ENCODE measurements around the gene GDF10.

The GDF10 gene

GRCh38 chr10:47262606-47263533 is 37.1 kb upstream of the GDF10 start (continued):
- TF ChIP-seq POU6F1 (CRISPR knock-in tag; IDR thresholded peaks at IDR 0.05; ENCODE audit: borderline replicate concordance, low read depth) = no peak

GRCh38 chr10:47264797-47265281 is 35.2 kb upstream of the GDF10 start:
- no peak for TF ChIP-seq POU6F1 (CRISPR knock-in tag; IDR thresholded peaks at IDR 0.05; ENCODE audit: borderline replicate concordance, low read depth)
- no peak for TF ChIP-seq PATZ1 (CRISPR knock-in tag; IDR thresholded peaks at IDR 0.05; ENCODE audit: borderline replicate concordance)
- no peak for TF ChIP-seq SNAI2 (CRISPR knock-in tag; IDR thresholded peaks at IDR 0.05)
- no peak for TF ChIP-seq TSHZ2 (CRISPR knock-in tag; IDR thresholded peaks at IDR 0.05)
- TF ChIP-seq CREB5 (CRISPR knock-in tag; IDR thresholded peaks at IDR 0.05; ENCODE audit: low read depth) = no peak
- TF ChIP-seq RARB (CRISPR knock-in tag; IDR thresholded peaks at IDR 0.05) = no peak
- no peak for TF ChIP-seq ESRRG (CRISPR knock-in tag; IDR thresholded peaks at IDR 0.05)
- TF ChIP-seq ZFP30 (CRISPR knock-in tag; IDR thresholded peaks at IDR 0.05) = no peak
- no peak for TF ChIP-seq ZNF8 (CRISPR knock-in tag; IDR thresholded peaks at IDR 0.05)
- TF ChIP-seq ZNF565 (CRISPR knock-in tag; conservative IDR thresholded peaks at IDR 0.05; ENCODE audit: low read depth) = no peak
- TF ChIP-seq BACH2 (CRISPR knock-in tag; IDR thresholded peaks at IDR 0.05; ENCODE audit: borderline replicate concordance) = no peak
- TF ChIP-seq CSRNP3 (CRISPR knock-in tag; IDR thresholded peaks at IDR 0.05) = no peak
- TF ChIP-seq ZFP3 (CRISPR knock-in tag; IDR thresholded peaks at IDR 0.05) = no peak
- no peak for TF ChIP-seq TOX (CRISPR knock-in tag; IDR thresholded peaks at IDR 0.05; ENCODE audit: borderline replicate concordance)
- ATAC-seq = no peak

- TF ChIP-seq CSRNP3 (CRISPR knock-in tag; IDR thresholded peaks at IDR 0.05) (no peak), POU6F1 (CRISPR knock-in tag; IDR thresholded peaks at IDR 0.05; ENCODE audit: borderline replicate concordance, low read depth) (no peak)
- no peak for ATAC-seq
These were observed 33.4 kb upstream of the GDF10 start for GRCh38 chr10:47266602-47267001.
